D721Med (cell line): Measurements from ENCODE around the gene R3HDM2.
"Not testable (repeated sequence)": the region's sequence is repeated elsewhere in the genome, so short reads cannot be mapped to it uniquely, and the experiment has no call there.

Experiments used
- DNase-seq: peaks from one replicate; pipeline ENCODE4 v3.0.0; 2011; ENCODE audit warnings: low spot score; ENCODE audit not compliant: insufficient read length
- FAIRE-seq: peaks from 2 replicates; lab custom pipeline; 2011; peaks lifted over from hg19 to GRCh38; lab: Jason Lieb, UNC
- CTCF ChIP-seq: IDR thresholded peaks from 2 replicates; pipeline ENCODE4 v1.5.1; 2012; ENCODE audit warnings: mild to moderate bottlenecking, control low read depth; ENCODE audit not compliant: insufficient read depth; ENCODE audit errors: missing control alignments

Gene R3HDM2

DNA sequence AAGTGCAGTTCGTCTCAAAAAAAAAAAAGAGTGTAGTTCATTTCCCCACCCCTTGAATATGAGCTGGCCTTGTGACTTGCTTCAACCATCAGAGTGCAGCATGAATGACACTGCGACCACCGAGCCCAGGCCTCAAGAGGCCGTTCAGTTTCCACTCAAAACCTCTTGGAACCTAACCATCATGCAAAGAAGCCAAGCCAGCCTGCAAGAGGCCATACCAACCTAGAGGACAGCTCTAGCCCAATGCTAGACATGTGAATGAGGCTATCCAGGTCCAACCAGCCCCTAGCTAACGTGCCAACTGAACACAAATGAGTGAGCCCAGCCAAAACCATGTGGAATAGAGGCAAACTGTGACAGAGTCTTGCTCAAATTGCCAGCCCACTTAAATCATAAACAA lies 29.7 kb downstream of the R3HDM2 start:
- TF ChIP-seq CTCF, result no peak
- FAIRE-seq (no peak), DNase-seq (no peak)

GRCh38 chr12:57399718-57400463 lies 31.0 kb downstream of the R3HDM2 start:
- not testable (repeated sequence) for FAIRE-seq, DNase-seq

GRCh38 chr12:57397441-57397840 lies 33.4 kb downstream of the R3HDM2 start:
- DNase-seq (no peak), FAIRE-seq (no peak)
- TF ChIP-seq CTCF, result no peak

GRCh38 chr12:57395121-57395520 lies 35.7 kb downstream of the R3HDM2 start:
- TF ChIP-seq CTCF, result no peak
- FAIRE-seq, result no peak
- DNase-seq, result no peak

- FAIRE-seq, result no peak
- no peak for TF ChIP-seq CTCF
- DNase-seq, result no peak
Observed at GRCh38 chr12:57390174-57390573, 40.7 kb downstream of the R3HDM2 start.

DNA sequence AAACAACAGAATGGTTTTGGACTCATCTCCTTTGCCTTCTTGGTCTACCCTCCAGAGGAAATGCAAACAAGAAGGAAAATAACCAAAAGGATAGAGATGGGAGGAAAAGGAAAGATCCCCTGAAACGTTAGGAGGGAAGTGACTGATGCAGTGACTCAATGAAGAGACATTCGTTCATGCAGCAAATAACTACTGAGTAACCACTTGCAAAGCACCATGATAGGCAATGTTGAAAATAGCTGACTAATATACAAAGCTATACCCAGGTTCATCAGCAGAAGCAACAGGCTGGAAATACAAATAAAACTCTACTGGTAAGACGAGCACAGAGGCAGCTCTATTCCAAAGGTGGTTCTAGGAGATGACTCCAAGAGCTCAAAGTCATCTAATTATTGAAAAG lies 41.8 kb downstream of the R3HDM2 start:
- DNase-seq (no peak), FAIRE-seq (no peak)
- TF ChIP-seq CTCF, result no peak

DNA sequence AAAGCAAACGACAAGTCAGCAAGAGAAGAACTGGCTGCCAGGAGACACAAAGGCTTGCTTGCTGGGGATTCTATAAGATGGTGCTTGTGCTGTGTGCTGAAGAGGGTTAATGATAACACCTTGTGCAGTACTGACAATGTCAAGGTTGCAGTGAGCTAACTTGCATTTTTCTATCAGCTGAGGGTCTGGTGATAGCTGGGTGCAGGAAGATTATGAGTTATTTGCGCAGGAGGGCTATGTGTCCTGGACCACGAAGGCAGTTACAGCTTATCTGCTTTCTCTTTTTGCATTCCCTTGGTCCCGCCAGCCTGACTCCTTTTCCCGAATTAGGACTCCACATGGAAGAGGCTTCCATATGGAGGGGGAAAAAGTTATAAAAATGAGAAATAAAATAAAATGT lies 42.4 kb downstream of the R3HDM2 start:
- no peak for DNase-seq
- no peak for TF ChIP-seq CTCF
- no peak for FAIRE-seq
